Body of pancreas (tissue), 4 donors: ENCODE data around the gene TSPEAR.

ENCODE experiments used
- CTCF ChIP-seq, 7 experiments: fragments of 450-650 bp in 4 of 7; fragments of 200-600 bp in 3 of 7; sonication (generic) in 3 of 7; IDR thresholded peaks; one replicate each; pipeline ENCODE4 v1.5.1; 2016 to 2019; ENCODE audit warnings: antibody characterized with exemption in 7 of 7
- POLR2A ChIP-seq, 3 donors: fragments of 450-650 bp; IDR thresholded peaks; one replicate each; pipeline ENCODE4 v1.6.1; 2016; ENCODE audit warnings: antibody characterized with exemption in 3 of 3, mild to moderate bottlenecking in 2 of 3

- TF ChIP-seq CTCF (IDR thresholded peaks at IDR 0.05) (no peak), POLR2A (IDR thresholded peaks at IDR 0.05) (no peak)
These were observed 191.7 kb downstream of the TSPEAR start for GRCh38 chr21:44519346-44520325.
